WTC11 (cell line): Measurements from ENCODE around the gene SMIM1.

Experiments
- CREB1 ChIP-seq: sonication (generic); formaldehyde crosslinking; IDR thresholded peaks from 2 replicates; pipeline ENCODE4 v1.8.0; 2023; ENCODE audit warnings: mild to moderate bottlenecking, missing genetic modification reagents
- ELF4 ChIP-seq: sonication (generic); formaldehyde crosslinking; IDR thresholded peaks from 2 replicates; pipeline ENCODE4 v1.8.1; 2022; ENCODE audit warnings: low read depth, mild to moderate bottlenecking, moderate library complexity, missing genetic modification reagents
- TF ChIP-seq, protein P1 (sequence below): fragments of 200-600 bp; IDR thresholded peaks from 2 replicates; pipeline ENCODE4 v1.8.0; 2022; ENCODE audit warnings: antibody characterized with exemption
- TF ChIP-seq, protein P2 (sequence below): fragments of 250-450 bp; sonication (Bioruptor Pico); IDR thresholded peaks from 2 replicates; pipeline ENCODE4 v1.9.0; 2021; ENCODE audit warnings: moderate library complexity, mild to moderate bottlenecking, inconsistent platforms, borderline replicate concordance
- TF ChIP-seq, protein P3 (sequence below): sonication (generic); formaldehyde crosslinking; IDR thresholded peaks from 2 replicates; pipeline ENCODE4 v1.8.1; 2022; ENCODE audit warnings: mild to moderate bottlenecking, missing genetic modification reagents, moderate library complexity, borderline replicate concordance
- TF ChIP-seq, protein P4 (sequence below): sonication (generic); formaldehyde crosslinking; IDR thresholded peaks from 2 replicates; pipeline ENCODE4 v1.8.1; 2023; ENCODE audit warnings: mild to moderate bottlenecking, missing genetic modification reagents, moderate library complexity
- TF ChIP-seq, protein P5 (sequence below): sonication (generic); formaldehyde crosslinking; IDR thresholded peaks from 2 replicates; pipeline ENCODE4 v1.8.1; 2023; ENCODE audit warnings: mild to moderate bottlenecking, missing genetic modification reagents

DNA sequence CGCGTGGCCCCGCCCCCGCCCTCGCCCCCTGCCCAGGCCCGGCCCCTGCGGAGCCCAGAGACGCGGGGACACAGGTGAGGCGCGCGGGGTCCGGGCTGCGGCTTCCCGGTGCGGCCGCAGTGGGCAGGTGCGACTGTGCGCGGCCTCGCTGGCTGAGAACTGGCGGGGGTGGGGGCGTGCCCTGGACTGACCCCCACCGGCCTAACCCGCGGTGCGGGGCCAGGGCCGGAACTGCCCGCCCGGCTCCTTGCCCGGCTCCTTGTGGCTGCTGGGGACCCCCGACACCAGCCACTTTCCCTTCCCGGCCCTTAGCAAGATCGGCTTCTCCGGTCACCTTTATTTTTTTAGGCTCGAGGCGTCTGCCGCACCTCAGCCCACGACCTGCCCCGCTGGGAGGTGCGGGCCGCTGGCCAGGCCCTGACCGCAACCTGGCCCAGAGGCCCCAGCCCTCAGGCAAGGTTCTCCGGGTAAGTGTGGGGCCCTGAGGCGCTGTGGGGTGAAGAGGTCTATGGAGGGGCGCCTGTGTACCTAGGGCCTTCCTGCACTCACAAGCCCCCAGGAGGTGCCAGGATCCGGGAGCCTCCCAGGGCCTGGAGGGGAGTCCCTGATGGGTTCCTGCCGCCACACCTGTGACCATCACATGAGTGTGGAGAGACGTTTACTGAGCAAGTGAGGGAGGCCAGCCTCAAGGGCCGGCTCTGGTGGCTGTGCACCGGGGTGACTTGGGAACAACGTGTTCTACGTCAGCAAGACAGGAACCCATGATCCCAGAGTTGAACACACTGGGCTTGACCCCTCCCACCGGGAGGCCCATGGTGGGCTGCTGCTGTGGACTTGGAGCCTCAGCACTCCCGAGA, at the start of gene SMIM1:
- TF ChIP-seq, protein P1, sequence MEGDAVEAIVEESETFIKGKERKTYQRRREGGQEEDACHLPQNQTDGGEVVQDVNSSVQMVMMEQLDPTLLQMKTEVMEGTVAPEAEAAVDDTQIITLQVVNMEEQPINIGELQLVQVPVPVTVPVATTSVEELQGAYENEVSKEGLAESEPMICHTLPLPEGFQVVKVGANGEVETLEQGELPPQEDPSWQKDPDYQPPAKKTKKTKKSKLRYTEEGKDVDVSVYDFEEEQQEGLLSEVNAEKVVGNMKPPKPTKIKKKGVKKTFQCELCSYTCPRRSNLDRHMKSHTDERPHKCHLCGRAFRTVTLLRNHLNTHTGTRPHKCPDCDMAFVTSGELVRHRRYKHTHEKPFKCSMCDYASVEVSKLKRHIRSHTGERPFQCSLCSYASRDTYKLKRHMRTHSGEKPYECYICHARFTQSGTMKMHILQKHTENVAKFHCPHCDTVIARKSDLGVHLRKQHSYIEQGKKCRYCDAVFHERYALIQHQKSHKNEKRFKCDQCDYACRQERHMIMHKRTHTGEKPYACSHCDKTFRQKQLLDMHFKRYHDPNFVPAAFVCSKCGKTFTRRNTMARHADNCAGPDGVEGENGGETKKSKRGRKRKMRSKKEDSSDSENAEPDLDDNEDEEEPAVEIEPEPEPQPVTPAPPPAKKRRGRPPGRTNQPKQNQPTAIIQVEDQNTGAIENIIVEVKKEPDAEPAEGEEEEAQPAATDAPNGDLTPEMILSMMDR, result no peak
- TF ChIP-seq ELF4 (CRISPR knock-in tag) (no peak), CREB1 (CRISPR knock-in tag) (no peak)
- TF ChIP-seq, protein P2, sequence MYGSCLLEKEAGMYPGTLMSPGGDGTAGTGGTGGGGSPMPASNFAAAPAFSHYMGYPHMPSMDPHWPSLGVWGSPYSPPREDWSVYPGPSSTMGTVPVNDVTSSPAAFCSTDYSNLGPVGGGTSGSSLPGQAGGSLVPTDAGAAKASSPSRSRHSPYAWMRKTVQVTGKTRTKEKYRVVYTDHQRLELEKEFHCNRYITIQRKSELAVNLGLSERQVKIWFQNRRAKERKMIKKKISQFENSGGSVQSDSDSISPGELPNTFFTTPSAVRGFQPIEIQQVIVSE (CRISPR knock-in tag), result no peak
- TF ChIP-seq, protein P3, sequence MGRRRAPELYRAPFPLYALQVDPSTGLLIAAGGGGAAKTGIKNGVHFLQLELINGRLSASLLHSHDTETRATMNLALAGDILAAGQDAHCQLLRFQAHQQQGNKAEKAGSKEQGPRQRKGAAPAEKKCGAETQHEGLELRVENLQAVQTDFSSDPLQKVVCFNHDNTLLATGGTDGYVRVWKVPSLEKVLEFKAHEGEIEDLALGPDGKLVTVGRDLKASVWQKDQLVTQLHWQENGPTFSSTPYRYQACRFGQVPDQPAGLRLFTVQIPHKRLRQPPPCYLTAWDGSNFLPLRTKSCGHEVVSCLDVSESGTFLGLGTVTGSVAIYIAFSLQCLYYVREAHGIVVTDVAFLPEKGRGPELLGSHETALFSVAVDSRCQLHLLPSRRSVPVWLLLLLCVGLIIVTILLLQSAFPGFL, result no peak
- TF ChIP-seq, protein P4, sequence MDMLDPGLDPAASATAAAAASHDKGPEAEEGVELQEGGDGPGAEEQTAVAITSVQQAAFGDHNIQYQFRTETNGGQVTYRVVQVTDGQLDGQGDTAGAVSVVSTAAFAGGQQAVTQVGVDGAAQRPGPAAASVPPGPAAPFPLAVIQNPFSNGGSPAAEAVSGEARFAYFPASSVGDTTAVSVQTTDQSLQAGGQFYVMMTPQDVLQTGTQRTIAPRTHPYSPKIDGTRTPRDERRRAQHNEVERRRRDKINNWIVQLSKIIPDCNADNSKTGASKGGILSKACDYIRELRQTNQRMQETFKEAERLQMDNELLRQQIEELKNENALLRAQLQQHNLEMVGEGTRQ (CRISPR knock-in tag), result no peak
- TF ChIP-seq, protein P5, sequence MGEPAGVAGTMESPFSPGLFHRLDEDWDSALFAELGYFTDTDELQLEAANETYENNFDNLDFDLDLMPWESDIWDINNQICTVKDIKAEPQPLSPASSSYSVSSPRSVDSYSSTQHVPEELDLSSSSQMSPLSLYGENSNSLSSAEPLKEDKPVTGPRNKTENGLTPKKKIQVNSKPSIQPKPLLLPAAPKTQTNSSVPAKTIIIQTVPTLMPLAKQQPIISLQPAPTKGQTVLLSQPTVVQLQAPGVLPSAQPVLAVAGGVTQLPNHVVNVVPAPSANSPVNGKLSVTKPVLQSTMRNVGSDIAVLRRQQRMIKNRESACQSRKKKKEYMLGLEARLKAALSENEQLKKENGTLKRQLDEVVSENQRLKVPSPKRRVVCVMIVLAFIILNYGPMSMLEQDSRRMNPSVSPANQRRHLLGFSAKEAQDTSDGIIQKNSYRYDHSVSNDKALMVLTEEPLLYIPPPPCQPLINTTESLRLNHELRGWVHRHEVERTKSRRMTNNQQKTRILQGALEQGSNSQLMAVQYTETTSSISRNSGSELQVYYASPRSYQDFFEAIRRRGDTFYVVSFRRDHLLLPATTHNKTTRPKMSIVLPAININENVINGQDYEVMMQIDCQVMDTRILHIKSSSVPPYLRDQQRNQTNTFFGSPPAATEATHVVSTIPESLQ, result no peak
